IMR-90 (cell line): ENCODE measurements around the gene RUNX1. TPM values are rescaled to one million over a fixed set of nuclear protein-coding genes. Genes with fewer than 3 reads are reported as not detected.

Experiments used
- ATAC-seq: fragments of 200-7000 bp; cut with Tn5 transposase; 2 replicates; pipeline ENCODE4 v1.9.1; 2020; ENCODE audit warnings: low read depth, mild to moderate bottlenecking, moderate library complexity
- BruUV-seq: library from RNA; stranded (reverse); fragments of 400-500 nt; replicated peaks from 2 replicates; lab custom pipeline; 2021; lab: Mats Ljungman, UMichigan
- CTCF ChIA-PET: fragments of 300-600 bp; formaldehyde crosslinking; extraction: SDS; loops from one replicate; lab custom pipeline; 2021; ENCODE audit warnings: antibody characterized with exemption; lab: Yijun Ruan, JAX
- POLR2A ChIA-PET: fragments of 300-600 bp; sonication (Branson Sonifier 250); formaldehyde crosslinking; loops from one replicate; lab custom pipeline; 2022; ENCODE audit warnings: antibody characterized with exemption; ENCODE audit not compliant: unreplicated experiment; lab: Charles Lee
- DNase-seq: peaks from one replicate; pipeline ENCODE4 v3.0.0; 2013
- H2AFZ ChIP-seq: replicated peaks from 2 replicates; pipeline ENCODE3; 2013; ENCODE audit warnings: low read length, mild to moderate bottlenecking; ENCODE audit not compliant: poor library complexity
- H2AK5ac ChIP-seq: 2 replicates; pipeline ENCODE4 v1.6.1; 2013; ENCODE audit warnings: low read depth, low read length, inconsistent platforms
- H2AK9ac ChIP-seq: replicated peaks from 2 replicates; pipeline ENCODE3; 2013; ENCODE audit warnings: mild to moderate bottlenecking, low read depth, low read length, moderate library complexity; ENCODE audit not compliant: poor library complexity
- H2BK120ac ChIP-seq: 2 replicates; pipeline ENCODE4 v1.6.1; 2013; ENCODE audit warnings: low read depth, low read length, inconsistent platforms
- H2BK15ac ChIP-seq: 3 replicates; pipeline ENCODE4 v1.6.1; 2013; ENCODE audit warnings: low read depth, low read length, inconsistent platforms
- H2BK20ac ChIP-seq: 2 replicates; pipeline ENCODE4 v1.6.1; 2013; ENCODE audit warnings: low read depth, mild to moderate bottlenecking, inconsistent platforms, low read length, moderate library complexity
- H2BK5ac ChIP-seq: 2 replicates; pipeline ENCODE4 v1.6.1; 2013; ENCODE audit warnings: mild to moderate bottlenecking, low read depth, low read length, inconsistent platforms; ENCODE audit not compliant: poor library complexity, severe bottlenecking
- H3K14ac ChIP-seq: replicated peaks from 2 replicates; pipeline ENCODE4 v1.6.1; 2013; ENCODE audit warnings: low read depth, low read length, inconsistent platforms
- H3K18ac ChIP-seq: 2 replicates; pipeline ENCODE4 v1.6.1; 2013; ENCODE audit warnings: low read depth, low read length, control low read depth
- H3K23ac ChIP-seq: 2 replicates; pipeline ENCODE4 v1.6.1; 2013; ENCODE audit warnings: low read depth, low read length, inconsistent platforms
- H3K27ac ChIP-seq: 2 replicates; pipeline ENCODE4 v1.5.1; 2013; ENCODE audit warnings: mild to moderate bottlenecking, control low read depth, low read length; ENCODE audit not compliant: insufficient read depth
- H3K27me3 ChIP-seq: 2 replicates; pipeline ENCODE4 v1.6.1; 2013; ENCODE audit warnings: low read length; ENCODE audit not compliant: control insufficient read depth, insufficient read depth
- H3K36me3 ChIP-seq: 2 replicates; pipeline ENCODE4 v1.6.1; 2013; ENCODE audit warnings: low read length, mixed read lengths; ENCODE audit not compliant: control insufficient read depth, insufficient read depth
- H3K4ac ChIP-seq: 2 replicates; pipeline ENCODE4 v1.6.1; 2013; ENCODE audit warnings: low read depth, low read length, inconsistent platforms
- H3K4me1 ChIP-seq: 2 replicates; pipeline ENCODE4 v1.6.1; 2013; ENCODE audit warnings: low read length, mixed read lengths; ENCODE audit not compliant: control insufficient read depth, insufficient read depth
- H3K4me2 ChIP-seq: 2 replicates; pipeline ENCODE4 v1.6.1; 2013; ENCODE audit warnings: low read depth, mild to moderate bottlenecking, control low read depth, low read length, moderate library complexity
- H3K4me3 ChIP-seq: 2 replicates; pipeline ENCODE4 v1.5.1; 2013; ENCODE audit warnings: low read depth, mild to moderate bottlenecking, control low read depth, low read length, moderate library complexity; ENCODE audit not compliant: insufficient read depth
- H3K56ac ChIP-seq: 2 replicates; pipeline ENCODE4 v1.6.1; 2013; ENCODE audit warnings: low read length, inconsistent platforms; ENCODE audit not compliant: insufficient read depth; ENCODE audit errors: extremely low read depth
- H3K79me1 ChIP-seq, 2 experiments: 2 replicates each; pipeline ENCODE4 v1.6.1; 2013; ENCODE audit warnings: low read length in 2 of 2, inconsistent platforms in 1 of 2, low read depth in 1 of 2
- H3K9ac ChIP-seq: 2 replicates; pipeline ENCODE4 v1.6.1; 2013; ENCODE audit warnings: low read depth, low read length, control low read depth
- H3K9me1 ChIP-seq: 2 replicates; pipeline ENCODE4 v1.6.1; 2013; ENCODE audit warnings: low read length, inconsistent platforms; ENCODE audit not compliant: insufficient read depth
- H3K9me3 ChIP-seq: 2 replicates; pipeline ENCODE4 v1.6.1; 2013; ENCODE audit warnings: low read length; ENCODE audit not compliant: control insufficient read depth, insufficient read depth
- H4K20me1 ChIP-seq: 2 replicates; pipeline ENCODE4 v1.6.1; 2013; ENCODE audit warnings: low read length, inconsistent platforms; ENCODE audit not compliant: insufficient read depth
- H4K5ac ChIP-seq: 2 replicates; pipeline ENCODE4 v1.6.1; 2013; ENCODE audit warnings: mild to moderate bottlenecking, low read depth, low read length, control low read depth
- H4K8ac ChIP-seq, 2 experiments: 2 replicates each; pipeline ENCODE4 v1.6.1; 2013; ENCODE audit warnings: low read depth in 2 of 2, low read length in 2 of 2, control low read depth in 1 of 2, inconsistent platforms in 1 of 2
- H4K91ac ChIP-seq: 2 replicates; pipeline ENCODE4 v1.6.1; 2013; ENCODE audit warnings: low read depth, low read length, inconsistent platforms; ENCODE audit not compliant: insufficient read depth
- BHLHE40 ChIP-seq: fragments of 150-350 bp; IDR thresholded peaks from 2 replicates; pipeline ENCODE4 v1.6.1; 2016; ENCODE audit warnings: mild to moderate bottlenecking, low read depth, low read length
- CHD1 ChIP-seq: IDR thresholded peaks from 2 replicates; pipeline ENCODE4 v1.6.1; 2012; ENCODE audit warnings: low read depth, low read length, improper control_type of control experiment
- CTCF ChIP-seq: conservative IDR thresholded peaks from 2 replicates; pipeline ENCODE4 v1.5.1; 2012; ENCODE audit warnings: mild to moderate bottlenecking, low read depth, low read length, improper control_type of control experiment
- ELK1 ChIP-seq: fragments of 150-350 bp; IDR thresholded peaks from 2 replicates; pipeline ENCODE4 v1.6.1; 2016; ENCODE audit warnings: low read depth, mild to moderate bottlenecking, low read length, moderate library complexity, borderline replicate concordance
- FOS ChIP-seq: fragments of 150-350 bp; IDR thresholded peaks from 2 replicates; pipeline ENCODE4 v1.6.1; 2016; ENCODE audit warnings: low read depth, low read length
- MAFK ChIP-seq: IDR thresholded peaks from 2 replicates; pipeline ENCODE4 v1.6.1; 2012; ENCODE audit warnings: low read depth, low read length, improper control_type of control experiment
- MXI1 ChIP-seq: IDR thresholded peaks from 2 replicates; pipeline ENCODE4 v1.6.1; 2012; ENCODE audit warnings: low read depth, mild to moderate bottlenecking, low read length, moderate library complexity, borderline replicate concordance
- NFE2L2 ChIP-seq: fragments of 150-350 bp; IDR thresholded peaks from 2 replicates; pipeline ENCODE4 v1.6.1; 2016; ENCODE audit warnings: low read depth, mild to moderate bottlenecking, low read length
- POLR2A ChIP-seq: IDR thresholded peaks from 2 replicates; pipeline ENCODE4 v1.6.1; 2012; ENCODE audit warnings: mild to moderate bottlenecking, low read depth, low read length
- RAD21 ChIP-seq: IDR thresholded peaks from 2 replicates; pipeline ENCODE4 v1.6.1; 2012; ENCODE audit warnings: low read length, improper control_type of control experiment
- RCOR1 ChIP-seq: IDR thresholded peaks from 2 replicates; pipeline ENCODE4 v1.6.1; 2012; ENCODE audit warnings: mild to moderate bottlenecking, low read length, improper control_type of control experiment; ENCODE audit not compliant: insufficient replicate concordance
- SMC3 ChIP-seq: fragments of 150-350 bp; IDR thresholded peaks from 2 replicates; pipeline ENCODE4 v1.6.1; 2016; ENCODE audit warnings: low read depth, mild to moderate bottlenecking, antibody characterized with exemption, low read length, moderate library complexity
- USF2 ChIP-seq: fragments of 150-350 bp; IDR thresholded peaks from 2 replicates; pipeline ENCODE4 v1.6.1; 2017; ENCODE audit warnings: mild to moderate bottlenecking, antibody characterized with exemption, low read length, low read depth
- WGBS, 2 experiments: methylation state at CpG; one replicate each; pipeline versions ENCODE4 v1.1.5 to v1.1.7; 2013; ENCODE audit warnings: missing lambda C conversion rate in 2 of 2; ENCODE audit not compliant: insufficient read length in 1 of 2; ENCODE audit errors: extremely low coverage in 2 of 2; 5-methylcytosine and 5-hydroxymethylcytosine counted together
- dilution Hi-C: fragments of 300-500 bp; cut with HindIII; formaldehyde crosslinking; loops from one replicate; pipeline ENCODE4 v1.14.3; 2018; ENCODE audit warnings: low sequenced_read_pairs; ENCODE audit not compliant: unreplicated experiment
- in situ Hi-C: fragments of 300-500 bp; cut with MboI; formaldehyde crosslinking; loops from 3 replicates; pipeline ENCODE4 v1.14.3; 2019; ENCODE audit warnings: low sequenced_read_pairs, inconsistent platforms, mixed read lengths
- intact Hi-C: fragments of 100-400 bp; cut with micrococcal nuclease; formaldehyde crosslinking; loops from 2 replicates; pipeline ENCODE4 v1.10.0; 2022
- polyA plus RNA-seq, 3 experiments: library from polyadenylated mRNA; depleted of rRNA; stranded (reverse); fragments of >200 nt; gene quantifications; 2 replicates each; pipeline ENCODE4 v1.2.3, GENCODE V29; 2012; ENCODE audit warnings: low replicate concordance in 1 of 3
- total RNA-seq: library from RNA; depleted of rRNA; stranded (reverse); fragments of >200 nt; gene quantifications from 2 replicates; pipeline ENCODE4 v1.2.3, GENCODE V29; 2012

The RUNX1 gene
- total and polyA plus RNA-seq, 2 of the 4 experiments (the other 2 are of a cell fraction), result 34.5 to 56.5 TPM

GRCh38 chr21:35053356-35054096, 4.4 kb upstream of the RUNX1 start (continued):
- no peak for TF ChIP-seq RAD21

GRCh38 chr21:35052801-35053200, 3.7 kb upstream of the RUNX1 start:
- POLR2A ChIA-PET, result no interaction called here
- Histone ChIP-seq H3K4ac (no peak overlapping the region), H3K27ac (no peak overlapping the region), H3K9me1 (peaks cover 12% of the 10 kb centered on the region), H3K9ac (no peak overlapping the region), H3K9me3 (no peaks in the 10 kb centered on the region), H2AK9ac (no peak overlapping the region), H3K14ac (no peak overlapping the region), H4K5ac (no peak overlapping the region), H3K4me3 (no peak overlapping the region), H3K56ac (no peak overlapping the region), H3K4me1 (peaks cover 26% of the 10 kb centered on the region), H3K27me3 (no peaks in the 10 kb centered on the region), H3K18ac (no peak overlapping the region), H2AK5ac (0 out of 2 replicates have a peak overlapping the region, but pooled peaks have one; percentile 42), H2BK120ac (no peak overlapping the region), H2BK5ac (no peak overlapping the region), H2BK20ac (0 out of 2 replicates have a peak overlapping the region, but pooled peaks have one; percentile 65), H3K79me1 (peaks cover 0 to 22% of the 10 kb centered on the region in 2 experiments; a peak in 2 of 4 replicates), H4K8ac (no peak overlapping the region), H4K91ac (0 out of 2 replicates have a peak overlapping the region, but pooled peaks have one; percentile 54), H2BK15ac (peak overlapping the region; percentile 15; the same call in 1 of the 3 replicates), H4K20me1 (no peaks in the 10 kb centered on the region), H3K23ac (no peak overlapping the region), H3K36me3 (no peaks in the 10 kb centered on the region), H3K4me2 (no peak overlapping the region), H2AFZ (no peak overlapping the region)
- DNase-seq (no peak), ATAC-seq (no peak)
- in situ Hi-C loops (no loop called here), dilution Hi-C loops (no loop called here), intact Hi-C loops (loop anchor here (10.0 kb wide), 1 partner anchor 452 kb away; no protein-coding TSS in a partner anchor)
- no TSS peak for BruUV-seq
- no CpG with 5 or more reads among the region's 3 CpGs for WGBS, 2 experiments
- CTCF ChIA-PET, result no interaction called here
- no peak for TF ChIP-seq FOS
- TF ChIP-seq CTCF, result no peak
- no peak for TF ChIP-seq POLR2A
- no peak for TF ChIP-seq RAD21
- TF ChIP-seq SMC3, result no peak
- no peak for TF ChIP-seq CHD1
- TF ChIP-seq BHLHE40, result no peak
- no peak for TF ChIP-seq NFE2L2
- no peak for TF ChIP-seq ELK1
- no peak for TF ChIP-seq RCOR1
- TF ChIP-seq MAFK, result no peak
- TF ChIP-seq MXI1, result no peak
- no peak for TF ChIP-seq USF2
